ENCODE data around the gene CD300LF. TPM values are rescaled to one million over a fixed set of nuclear protein-coding genes. Genes with fewer than 3 reads are reported as not detected.

Gene CD300LF
- total and polyA plus RNA-seq, 12 donors = 0.33 to 6.3 (median 1.3) TPM; not detected in 1

- Histone ChIP-seq H3K27me3 (no peaks in the 10 kb centered on the region), H3K4me1 (replicated peaks in 1 of 2) (peaks cover 28 to 55% of the 10 kb centered on the region in 2 donors), H3K4me3 (peak overlapping the region; percentile 59 to 96 (median 81)), H3K27ac (peak overlapping the region; percentile 11 to 88 (median 80)), H3K9me3 (replicated peaks in 1 of 3) (no peaks in the 10 kb centered on the region), H3K36me3 (replicated peaks in 1 of 2) (no peaks in the 10 kb centered on the region)
- TF ChIP-seq CTCF (IDR thresholded peaks at IDR 0.05) (peak in 1 of 6 experiments; percentile 2), POLR2A (IDR thresholded peaks at IDR 0.05) (no peak)
- intact Hi-C loops (cut with DNase I) = loop anchor here in 1 of 2 donors (5.0 kb wide), 1 partner anchor 113 kb away; no protein-coding TSS in a partner anchor
- 2 to 8% (median 7%) methylated on average over 20 to 46 of the region's 46 CpGs for WGBS, 4 donors
- peak in 6 of 7 donors; percentile 41 to 59 (median 54) for DNase-seq
Measured at GRCh38 chr17:74749279-74750038, 36.7 kb upstream of the CD300LF start.

DNA sequence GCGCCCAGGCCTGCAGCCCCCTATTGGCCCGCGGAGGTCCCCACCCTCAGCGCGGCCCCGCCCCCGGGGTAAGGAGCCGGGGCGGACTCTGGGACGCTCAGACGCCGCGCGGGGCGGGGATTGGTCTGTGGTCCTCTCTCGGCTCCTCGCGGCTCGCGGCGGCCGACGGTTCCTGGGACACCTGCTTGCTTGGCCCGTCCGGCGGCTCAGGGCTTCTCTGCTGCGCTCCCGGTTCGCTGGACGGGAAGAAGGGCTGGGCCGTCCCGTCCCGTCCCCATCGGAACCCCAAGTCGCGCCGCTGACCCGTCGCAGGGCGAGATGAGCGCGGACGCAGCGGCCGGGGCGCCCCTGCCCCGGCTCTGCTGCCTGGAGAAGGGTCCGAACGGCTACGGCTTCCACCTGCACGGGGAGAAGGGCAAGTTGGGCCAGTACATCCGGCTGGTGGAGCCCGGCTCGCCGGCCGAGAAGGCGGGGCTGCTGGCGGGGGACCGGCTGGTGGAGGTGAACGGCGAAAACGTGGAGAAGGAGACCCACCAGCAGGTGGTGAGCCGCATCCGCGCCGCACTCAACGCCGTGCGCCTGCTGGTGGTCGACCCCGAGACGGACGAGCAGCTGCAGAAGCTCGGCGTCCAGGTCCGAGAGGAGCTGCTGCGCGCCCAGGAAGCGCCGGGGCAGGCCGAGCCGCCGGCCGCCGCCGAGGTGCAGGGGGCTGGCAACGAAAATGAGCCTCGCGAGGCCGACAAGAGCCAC lies 36.0 kb upstream of the CD300LF start, which contains the start of gene NHERF1:
Gene NHERF1, plus strand, starts transcription at position 100 of the 750 bp plus-strand sequence. Its CDS starts 219 bp downstream, at position 319.
- Histone ChIP-seq H3K27me3 (no peaks in the 10 kb centered on the region), H3K27ac (peak within 1 kb of the TSS; percentile 33 to 88 (median 80)), H3K4me1 (replicated peaks in 1 of 2) (peaks cover 28 to 58% of the 10 kb centered on the region in 2 donors), H3K36me3 (replicated peaks in 1 of 2) (no peaks in the 10 kb centered on the region), H3K9me3 (replicated peaks in 1 of 3) (no peaks in the 10 kb centered on the region), H3K4me3 (peak within 1 kb of the TSS; percentile 59 to 96 (median 81))
- peak; percentile 92 to 96 (median 95) for DNase-seq
- 0 to 1% (median 0%) methylated on average over 13 to 90 of the region's 90 CpGs; no CpG with 5 or more reads in 1 of the 4 donors for WGBS, 4 donors
- TF ChIP-seq POLR2A (IDR thresholded peaks at IDR 0.05) (peak; percentile 96 to 98), CTCF (IDR thresholded peaks at IDR 0.05) (peak in 4 of 6 experiments; percentile 4 to 32 (median 21))
- intact Hi-C loops (cut with DNase I) = loop anchor here in 1 of 2 donors (5.0 kb wide), 1 partner anchor 114 kb away; no protein-coding TSS in a partner anchor

GRCh38 chr17:74748279-74748528 lies 35.5 kb upstream of the CD300LF start:
- no peak for TF ChIP-seq POLR2A (IDR thresholded peaks at IDR 0.05)
- peak in 4 of 6 experiments; percentile 11 to 30 (median 28) for TF ChIP-seq CTCF (IDR thresholded peaks at IDR 0.05)
- peaks cover 28 to 57% of the 10 kb centered on the region in 2 donors for H3K4me1 ChIP-seq (replicated peaks in 1 of 2)
- intact Hi-C loops (cut with DNase I) = loop anchor here in 1 of 2 donors (5.0 kb wide), 1 partner anchor 114 kb away; no protein-coding TSS in a partner anchor
- no peaks in the 10 kb centered on the region for H3K36me3 ChIP-seq (replicated peaks in 1 of 2)
- no peaks in the 10 kb centered on the region for H3K27me3 ChIP-seq
- H3K9me3 ChIP-seq (replicated peaks in 1 of 3) = no peaks in the 10 kb centered on the region
- DNase-seq = no peak
- WGBS, 4 donors = 0 to 4% (median 0%) methylated on average over 3 to 34 of the region's 34 CpGs
- peak overlapping the region in 3 of 5 donors; percentile 48 to 83 (median 73) for H3K27ac ChIP-seq
- peak overlapping the region in 1 of 4 donors; percentile 68 for H3K4me3 ChIP-seq

GRCh38 chr17:74746922-74747321 lies 34.2 kb upstream of the CD300LF start:
- Histone ChIP-seq H3K4me3 (no peak overlapping the region), H3K9me3 (replicated peaks in 1 of 3) (no peaks in the 10 kb centered on the region), H3K27ac (peak overlapping the region in 1 of 5 donors; percentile 63), H3K4me1 (replicated peaks in 1 of 2) (peaks cover 23 to 44% of the 10 kb centered on the region in 2 donors), H3K27me3 (no peaks in the 10 kb centered on the region), H3K36me3 (replicated peaks in 1 of 2) (no peaks in the 10 kb centered on the region)
- TF ChIP-seq CTCF (IDR thresholded peaks at IDR 0.05) (no peak), POLR2A (IDR thresholded peaks at IDR 0.05) (no peak)
- intact Hi-C loops (cut with DNase I) = loop anchor here in 1 of 2 donors (5.0 kb wide), 1 partner anchor 115 kb away; no protein-coding TSS in a partner anchor
- DNase-seq = peak in 4 of 7 donors; percentile 31 to 58 (median 37)
- WGBS, 4 donors = 48 to 62% (median 54%) methylated on average over 3 to 6 of the region's 6 CpGs
